C4-2B (cell line): ENCODE results near the gene NCAM2.

Experiments used
- ZFX ChIP-seq: fragments of 450-650 bp; IDR thresholded peaks from 2 replicates; pipeline ENCODE4 v1.6.1; 2017
- TF ChIP-seq, protein P1 (sequence below): fragments of 450-650 bp; conservative IDR thresholded peaks from 2 replicates; pipeline ENCODE4 v1.5.1; 2017; ENCODE audit warnings: mild to moderate bottlenecking

GRCh38 chr21:21384977-21385376, 386.8 kb downstream of the NCAM2 start:
- TF ChIP-seq, protein P1, sequence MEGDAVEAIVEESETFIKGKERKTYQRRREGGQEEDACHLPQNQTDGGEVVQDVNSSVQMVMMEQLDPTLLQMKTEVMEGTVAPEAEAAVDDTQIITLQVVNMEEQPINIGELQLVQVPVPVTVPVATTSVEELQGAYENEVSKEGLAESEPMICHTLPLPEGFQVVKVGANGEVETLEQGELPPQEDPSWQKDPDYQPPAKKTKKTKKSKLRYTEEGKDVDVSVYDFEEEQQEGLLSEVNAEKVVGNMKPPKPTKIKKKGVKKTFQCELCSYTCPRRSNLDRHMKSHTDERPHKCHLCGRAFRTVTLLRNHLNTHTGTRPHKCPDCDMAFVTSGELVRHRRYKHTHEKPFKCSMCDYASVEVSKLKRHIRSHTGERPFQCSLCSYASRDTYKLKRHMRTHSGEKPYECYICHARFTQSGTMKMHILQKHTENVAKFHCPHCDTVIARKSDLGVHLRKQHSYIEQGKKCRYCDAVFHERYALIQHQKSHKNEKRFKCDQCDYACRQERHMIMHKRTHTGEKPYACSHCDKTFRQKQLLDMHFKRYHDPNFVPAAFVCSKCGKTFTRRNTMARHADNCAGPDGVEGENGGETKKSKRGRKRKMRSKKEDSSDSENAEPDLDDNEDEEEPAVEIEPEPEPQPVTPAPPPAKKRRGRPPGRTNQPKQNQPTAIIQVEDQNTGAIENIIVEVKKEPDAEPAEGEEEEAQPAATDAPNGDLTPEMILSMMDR, result no peak
- no peak for TF ChIP-seq ZFX
